Stimulated activated CD8-positive, alpha-beta memory T cell treated with anti-CD3 and anti-CD28 coated beads, Interleukin-15, amount 100 ng/mL, for 4 hours (primary cell): ENCODE results near the gene MYO1C.
"Not testable (repeated sequence)": the region's sequence is repeated elsewhere in the genome, so short reads cannot be mapped to it uniquely, and the experiment has no call there.

Experiments
- DNase-seq, 2 donors: peaks; one replicate each; pipeline ENCODE4 v3.0.0-alpha.2; 2020; ENCODE audit warnings: low read depth in 2 of 2

Gene MYO1C

DNA sequence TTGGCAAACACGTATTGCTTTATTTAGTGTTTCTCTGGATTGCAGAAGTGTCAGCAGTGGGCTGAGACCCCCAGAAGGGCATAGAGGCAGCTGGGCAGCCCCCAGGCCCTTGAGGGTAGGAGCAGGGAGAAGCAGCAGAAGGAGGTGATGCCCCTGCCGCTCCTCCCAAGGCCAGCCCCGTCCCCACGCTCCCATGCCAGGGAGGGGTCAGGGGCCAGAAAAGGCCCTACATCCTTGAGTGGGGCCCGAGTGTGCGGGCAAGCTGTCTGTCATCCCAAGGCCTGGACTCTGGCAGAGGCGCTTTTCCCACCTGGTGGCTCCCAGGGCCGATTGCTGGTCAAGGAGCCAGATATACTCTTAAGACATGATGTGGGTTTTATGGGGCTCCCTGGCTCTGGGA lies 28.3 kb downstream of the MYO1C start:
- no peak for DNase-seq

DNA sequence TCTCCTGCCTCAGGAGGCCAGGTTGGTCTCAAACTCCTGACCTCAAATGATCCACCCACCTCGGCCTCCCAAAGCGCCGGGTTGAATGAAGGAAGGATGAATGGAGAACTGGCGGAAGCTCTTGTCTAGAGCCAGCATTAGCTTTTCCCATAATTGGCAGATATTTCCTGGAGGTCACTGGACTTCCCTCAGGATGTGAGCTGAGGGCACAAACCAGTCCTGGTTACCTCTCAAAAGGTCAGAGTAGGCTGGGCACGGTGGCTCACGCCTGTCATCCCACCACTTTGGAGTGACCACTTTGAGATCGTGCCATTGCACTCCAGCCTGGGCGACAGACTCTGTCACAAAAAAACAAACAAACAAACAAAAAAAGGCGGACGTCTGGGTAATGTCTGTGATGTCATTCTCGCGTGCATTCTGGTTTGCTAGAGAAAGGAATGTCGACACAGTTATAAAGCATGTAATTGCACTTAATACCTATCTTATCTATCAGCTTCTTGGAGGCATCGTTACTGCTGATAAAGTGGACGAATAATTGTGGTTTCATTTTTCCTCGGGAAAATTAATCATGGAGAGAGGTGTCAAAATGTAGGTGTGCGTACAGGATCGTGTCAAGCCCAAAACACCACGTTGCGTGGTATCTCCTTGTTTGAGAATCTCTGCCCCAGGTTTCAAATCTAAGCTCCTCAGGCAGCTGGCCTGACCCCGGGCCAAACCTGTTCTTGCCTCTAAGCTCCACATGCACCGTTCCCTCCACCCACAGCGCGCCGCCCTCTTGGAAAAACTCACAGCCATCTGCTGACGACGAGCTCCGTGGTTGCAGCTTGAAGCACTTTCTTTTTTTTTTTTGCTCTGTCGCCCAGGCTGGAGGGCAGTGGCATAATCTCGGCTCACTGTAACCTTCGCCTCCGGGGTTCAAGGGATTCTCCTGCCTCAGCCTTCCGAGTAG lies 30.0 kb downstream of the MYO1C start:
- no peak for DNase-seq

DNA sequence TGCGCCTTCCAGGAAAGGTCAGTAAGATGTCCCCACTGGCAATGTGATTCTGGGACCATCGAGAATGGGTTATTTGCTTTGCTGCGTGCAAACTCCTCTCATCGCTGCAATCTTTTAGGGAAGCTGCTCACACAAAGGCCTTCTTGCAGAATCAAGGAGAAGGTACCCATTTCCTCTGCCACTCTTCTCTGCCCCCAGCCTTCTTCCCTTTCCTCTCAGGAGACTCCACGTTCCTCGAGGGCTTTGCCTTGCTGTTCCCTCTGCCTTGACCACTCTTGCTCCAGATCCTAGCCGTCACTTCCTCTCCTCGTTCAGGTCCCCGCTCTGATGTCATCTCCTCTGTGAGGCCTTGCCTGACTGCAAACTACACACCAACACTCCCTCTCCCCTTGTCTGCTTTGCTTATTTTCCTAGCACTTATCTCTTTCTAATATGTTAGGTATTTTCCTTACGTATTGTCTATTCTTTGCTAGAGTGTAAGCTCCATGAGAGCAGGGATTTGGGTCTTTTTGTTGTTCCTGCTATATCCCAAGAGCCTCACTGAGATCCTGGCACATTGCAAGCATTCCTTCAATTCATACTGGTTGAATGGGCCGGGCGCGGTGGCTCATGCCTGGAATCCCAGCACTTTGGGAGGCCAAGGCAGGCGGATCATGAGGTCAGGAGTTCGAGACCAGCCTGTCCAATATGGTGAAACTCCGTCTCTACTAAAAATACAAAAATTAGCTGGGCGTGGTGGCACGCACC lies 31.1 kb downstream of the MYO1C start:
- no peak for DNase-seq

DNA sequence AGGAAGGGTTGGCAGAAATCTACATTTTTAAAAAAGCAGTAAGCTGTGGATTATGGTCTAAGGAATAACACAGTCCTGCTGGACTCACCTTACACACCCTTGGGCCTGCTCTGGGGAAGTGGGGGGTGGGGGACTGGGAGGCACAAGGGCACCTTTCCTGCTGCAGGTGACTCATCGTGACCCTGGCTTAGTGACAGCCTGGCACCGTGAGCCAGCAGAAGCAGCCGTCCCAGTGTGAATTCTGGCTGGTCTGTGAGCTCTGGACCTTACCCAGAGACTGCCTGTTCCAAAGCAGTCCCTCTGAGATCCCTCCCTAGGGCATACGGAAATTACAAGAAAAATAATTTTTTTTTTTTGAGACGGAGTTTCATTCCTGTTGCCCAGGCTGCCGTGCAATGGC lies 32.3 kb downstream of the MYO1C start:
- no peak for DNase-seq

DNA sequence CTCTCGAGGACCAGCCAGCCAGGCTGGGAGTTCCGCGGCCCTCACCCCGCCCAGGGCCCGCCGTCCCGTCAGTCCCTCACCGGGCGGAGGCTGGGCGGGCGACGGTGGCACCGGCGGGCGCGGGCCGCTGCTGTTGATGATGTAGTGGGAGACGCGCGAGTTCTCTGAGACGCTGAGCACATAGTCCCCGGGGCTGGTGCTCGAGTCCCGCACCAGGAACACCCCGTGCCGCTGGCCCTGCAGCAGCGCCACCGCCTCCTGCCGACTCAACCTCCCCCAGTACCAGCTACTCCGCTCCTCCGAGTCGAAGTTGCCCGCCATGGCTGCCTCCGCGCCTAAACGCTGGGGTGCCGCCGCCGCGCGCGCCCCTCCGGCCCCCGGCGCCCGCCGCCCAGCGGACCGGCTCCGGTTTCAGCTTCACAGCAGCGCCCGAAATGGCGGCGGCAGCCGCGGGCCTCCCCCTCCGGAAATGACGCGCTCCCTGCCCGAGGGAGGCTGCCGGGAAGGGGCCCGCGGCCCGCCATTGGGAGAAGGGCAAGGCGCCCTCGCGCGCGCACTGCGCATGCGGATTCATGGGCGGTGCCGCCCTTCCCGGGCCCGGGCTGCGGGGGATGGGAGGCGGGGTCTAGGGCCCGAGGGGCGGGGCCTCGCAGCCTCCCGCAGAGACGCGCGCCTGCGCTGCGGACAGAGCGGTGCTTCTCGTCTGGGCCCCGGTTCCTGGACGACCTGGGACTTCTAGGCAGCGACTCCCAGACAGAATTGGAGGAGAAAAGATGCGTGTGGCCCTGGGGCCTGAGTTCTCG lies 36.5 kb downstream of the MYO1C start, which contains the start of gene CRK:
CRK (minus strand) TSS at position 436 of the 803 bp plus-strand sequence; CDS start at position 321, 115 bp downstream.
- peak; percentile 93 to 99 for DNase-seq

DNA sequence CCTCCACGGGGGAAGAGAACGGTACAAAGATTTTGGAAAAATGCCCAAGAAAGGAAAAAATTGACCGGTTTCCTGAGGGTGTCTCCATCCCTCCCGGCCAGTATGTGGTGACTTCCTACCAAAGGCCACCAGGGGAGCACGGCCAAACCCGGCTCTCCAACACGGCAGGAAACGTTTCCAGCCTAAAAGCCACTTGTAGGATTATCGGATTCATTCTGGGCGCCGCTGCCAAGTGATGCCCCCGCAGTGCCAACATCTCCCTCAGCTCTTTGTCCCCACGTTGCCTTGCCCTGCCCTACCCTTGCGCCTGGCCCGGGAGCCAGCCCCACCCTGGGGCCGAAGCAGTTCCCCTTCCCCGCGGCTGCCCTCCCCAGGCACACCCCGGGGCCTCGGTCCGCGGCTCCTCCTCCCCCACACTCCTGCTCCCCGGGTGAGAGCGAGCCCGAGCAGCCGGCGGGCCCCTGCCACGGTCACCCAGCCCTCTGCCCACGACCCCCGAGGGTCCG lies 37.1 kb downstream of the MYO1C start:
- no peak for DNase-seq

DNA sequence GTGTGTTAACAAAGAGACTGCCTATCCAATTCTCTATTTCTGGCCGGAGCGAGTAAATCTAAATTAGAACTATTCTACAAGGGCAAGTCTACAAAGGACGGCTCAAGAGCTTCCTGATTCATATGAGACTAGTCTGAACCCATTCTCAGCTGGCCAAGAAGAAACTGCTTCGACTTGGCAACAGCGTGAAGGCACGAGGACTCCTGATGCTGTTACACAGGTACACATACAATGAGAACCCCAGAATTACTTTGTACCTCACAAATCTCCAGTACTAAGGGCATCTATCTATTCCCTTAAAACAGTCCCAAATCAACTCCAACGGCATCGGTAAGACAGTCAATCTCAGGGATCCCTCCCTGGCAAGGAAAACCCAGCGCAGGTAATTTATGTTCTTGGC lies 37.9 kb downstream of the MYO1C start:
- no peak for DNase-seq

DNA sequence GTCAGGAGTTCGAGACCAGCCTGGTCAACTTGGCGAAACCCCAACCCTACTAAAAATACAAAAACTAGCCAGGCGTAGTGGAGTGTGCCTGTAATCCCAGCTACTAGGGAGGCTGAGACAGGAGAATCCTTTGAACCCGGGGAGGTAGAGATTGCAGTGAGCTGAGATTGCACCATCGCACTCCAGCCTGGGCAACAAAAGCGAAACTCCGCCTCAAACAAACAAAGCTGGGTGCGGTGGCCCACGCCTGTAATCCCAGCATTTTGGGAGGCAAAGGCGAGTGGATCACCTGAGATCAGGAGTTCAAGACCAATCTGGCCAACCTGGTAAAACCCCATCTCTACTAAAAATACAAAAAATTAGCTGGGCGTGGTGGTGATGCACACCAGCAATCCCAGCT lies 38.8 kb downstream of the MYO1C start:
- DNase-seq: not testable (repeated sequence)

DNA sequence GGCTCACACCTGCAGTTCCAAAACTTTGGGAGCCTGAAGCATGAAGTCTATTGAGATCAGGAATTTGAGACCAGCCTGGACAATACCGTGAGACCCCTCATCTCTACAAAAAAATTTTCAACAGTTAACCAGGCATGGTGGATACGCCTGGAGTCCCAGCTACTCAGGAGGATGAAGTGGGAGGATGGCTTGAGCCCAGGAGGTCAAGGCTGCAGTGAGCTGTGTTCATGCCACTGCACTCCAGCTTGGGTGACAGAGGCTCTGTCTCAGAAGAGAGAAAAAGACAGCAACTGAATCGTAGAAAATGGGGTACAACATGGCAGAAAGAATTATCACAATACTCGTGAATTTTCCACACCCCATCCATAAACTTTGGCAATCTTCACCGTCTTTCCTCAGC lies 39.6 kb downstream of the MYO1C start:
- DNase-seq: no peak

DNA sequence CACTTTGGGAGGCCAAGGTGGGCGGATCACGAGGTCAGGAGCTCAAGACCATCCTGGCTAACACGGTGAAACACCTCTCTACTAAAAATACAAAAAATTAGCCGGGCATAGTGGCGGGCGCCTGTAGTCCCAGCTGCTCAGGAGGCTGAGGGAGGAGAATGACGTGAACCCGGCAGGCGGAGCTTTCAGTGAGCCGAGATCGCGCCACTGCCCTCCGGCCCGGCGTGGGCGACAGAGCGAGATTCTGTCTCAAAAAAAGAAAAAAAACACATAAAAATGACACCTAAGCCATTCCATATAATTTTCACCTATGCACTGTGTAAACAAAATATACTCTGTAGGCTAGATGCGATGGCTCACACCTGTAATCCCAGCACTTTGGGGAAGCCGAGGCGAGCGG lies 42.2 kb downstream of the MYO1C start:
- DNase-seq: not testable (repeated sequence)

DNA sequence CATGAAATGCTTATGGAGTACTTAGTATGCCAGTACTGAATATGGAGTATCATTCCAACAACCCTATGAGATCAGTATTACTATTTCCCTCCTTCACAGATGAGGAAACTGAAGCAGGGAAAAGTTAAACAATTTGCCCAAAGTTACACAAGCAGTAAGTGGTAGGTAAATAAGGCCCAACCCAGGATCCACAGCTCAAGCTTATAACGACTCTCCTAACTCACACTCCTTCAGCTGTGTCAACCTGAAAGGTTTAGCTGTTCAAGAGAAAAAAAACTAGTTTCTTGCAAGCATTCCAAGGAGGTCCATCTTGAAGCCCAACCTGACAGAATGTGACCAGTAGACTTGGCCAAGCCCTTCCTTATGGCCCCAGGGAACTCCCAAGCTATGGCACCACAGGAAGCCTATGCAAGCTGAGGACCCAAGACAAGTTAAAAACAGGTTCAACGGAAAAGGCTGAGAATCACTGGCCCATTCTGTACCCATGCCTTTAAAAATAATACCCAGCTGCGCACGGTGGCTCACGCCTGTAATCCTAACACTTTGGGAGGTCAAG lies 43.0 kb downstream of the MYO1C start:
- no peak for DNase-seq

DNA sequence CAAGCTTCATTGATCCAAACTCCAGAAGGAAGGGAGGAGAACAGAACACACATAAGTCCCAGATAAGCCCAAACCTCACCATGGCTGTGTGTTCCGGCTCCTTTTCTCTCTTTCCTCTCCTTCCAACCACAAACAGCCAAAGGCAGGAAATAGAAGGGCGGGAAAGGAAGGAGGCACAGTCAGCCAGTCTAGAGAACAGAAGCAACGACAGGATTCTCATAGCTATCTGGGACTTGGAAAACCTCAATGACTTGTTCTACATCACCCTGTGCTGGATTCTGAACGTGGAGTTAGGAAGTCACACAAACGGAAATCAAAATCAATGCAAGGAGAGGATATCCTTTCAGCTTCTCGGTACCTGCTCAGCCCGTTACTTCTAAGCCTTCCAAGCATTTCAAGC lies 45.4 kb downstream of the MYO1C start:
- DNase-seq: no peak

DNA sequence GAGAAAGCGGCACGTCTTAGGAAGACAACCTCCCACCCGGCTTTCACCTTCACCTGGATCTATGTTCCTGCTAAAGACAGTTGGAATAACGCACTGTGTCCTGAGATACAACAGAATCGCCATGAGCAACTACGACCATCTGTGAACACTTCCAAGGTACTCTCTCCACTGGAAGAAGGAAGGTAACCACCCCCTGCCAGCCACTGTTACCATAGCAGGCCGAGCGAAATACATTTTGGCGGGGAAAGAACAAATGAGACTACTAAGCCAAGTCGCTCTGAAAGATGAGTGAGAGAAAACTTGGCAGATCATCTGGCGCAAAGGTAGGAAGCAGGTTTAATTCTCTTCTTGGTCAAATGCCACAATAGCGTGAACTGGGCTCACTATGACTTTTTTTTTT lies 46.3 kb downstream of the MYO1C start:
- no peak for DNase-seq

DNA sequence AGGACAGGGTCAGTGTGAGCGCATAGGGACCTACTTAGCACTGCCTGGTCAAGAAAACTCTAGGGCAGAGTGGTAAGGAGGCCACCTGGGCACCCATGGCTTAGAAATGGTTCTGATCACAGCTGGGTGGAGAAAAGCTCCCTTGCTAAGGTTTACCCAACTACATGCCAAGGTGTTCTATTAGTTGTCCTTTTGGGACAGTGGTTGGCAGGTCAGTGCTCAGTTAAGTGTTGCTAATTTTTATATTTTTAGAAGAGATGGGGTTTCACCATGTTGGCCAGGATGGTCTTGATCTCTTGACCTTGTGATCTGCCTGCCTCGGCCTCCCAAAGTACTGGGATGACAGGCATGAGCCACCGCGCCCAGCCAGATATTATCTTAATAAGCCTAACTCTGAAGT lies 46.8 kb downstream of the MYO1C start:
- DNase-seq: not testable (repeated sequence)

DNA sequence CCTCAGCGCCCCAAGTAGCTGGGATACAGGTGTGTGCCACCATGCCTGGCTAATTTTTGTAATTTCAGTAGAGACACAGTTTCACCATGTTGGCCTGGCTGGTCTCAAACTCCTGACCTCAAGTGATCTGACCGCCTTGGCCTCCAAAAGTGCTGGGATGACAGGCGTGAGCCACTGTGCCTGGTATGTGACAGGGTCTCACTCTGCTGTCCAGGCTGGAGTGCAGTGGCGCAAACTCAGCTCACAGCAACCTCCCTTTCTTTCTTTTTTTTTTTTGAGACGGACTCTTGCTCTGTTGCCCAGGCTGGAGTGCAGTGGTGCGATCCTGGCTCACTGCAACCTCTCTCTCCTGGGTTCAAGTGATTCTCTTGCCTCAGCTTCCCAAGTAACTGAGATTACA lies 49.8 kb downstream of the MYO1C start:
- not testable (repeated sequence) for DNase-seq

DNA sequence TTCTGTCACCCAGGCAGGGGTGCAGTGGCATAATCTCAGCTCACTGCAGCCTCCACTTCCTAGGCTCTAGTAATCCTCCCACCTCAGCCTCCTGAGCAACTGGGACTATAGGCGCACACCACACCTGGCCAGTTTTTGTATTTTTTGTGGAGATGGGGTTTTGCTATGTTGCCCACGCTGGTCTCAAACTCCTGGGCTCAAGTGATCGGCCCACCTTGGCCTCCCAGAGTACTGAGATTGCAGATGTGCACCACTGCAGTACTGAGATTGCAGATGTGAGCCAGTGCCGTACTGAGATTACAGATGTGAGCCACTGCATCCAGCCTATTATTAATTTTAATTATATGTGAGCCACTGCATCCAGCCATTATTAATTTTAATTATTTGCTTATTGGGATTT lies 50.3 kb downstream of the MYO1C start:
- DNase-seq: no peak

DNA sequence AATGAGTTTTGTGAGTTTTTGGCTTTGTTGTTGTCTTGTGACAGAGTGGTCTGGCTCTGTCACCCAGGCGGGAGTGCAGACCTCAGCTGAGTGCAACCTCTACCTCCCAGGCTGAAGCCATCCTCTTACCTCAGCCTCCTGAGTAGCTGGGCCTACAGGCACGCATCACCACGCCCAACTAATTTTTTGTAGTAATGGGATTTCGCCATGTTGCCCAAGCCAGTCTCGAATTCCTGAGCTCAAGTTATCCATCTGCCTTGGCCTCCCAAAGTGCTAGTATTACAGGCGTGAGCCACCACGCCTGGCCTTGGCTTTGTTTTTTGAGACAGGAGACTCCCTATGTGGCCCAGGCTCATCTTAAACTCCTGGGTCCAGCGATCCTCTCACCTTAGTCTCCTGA lies 51.6 kb downstream of the MYO1C start:
- DNase-seq: no peak

DNA sequence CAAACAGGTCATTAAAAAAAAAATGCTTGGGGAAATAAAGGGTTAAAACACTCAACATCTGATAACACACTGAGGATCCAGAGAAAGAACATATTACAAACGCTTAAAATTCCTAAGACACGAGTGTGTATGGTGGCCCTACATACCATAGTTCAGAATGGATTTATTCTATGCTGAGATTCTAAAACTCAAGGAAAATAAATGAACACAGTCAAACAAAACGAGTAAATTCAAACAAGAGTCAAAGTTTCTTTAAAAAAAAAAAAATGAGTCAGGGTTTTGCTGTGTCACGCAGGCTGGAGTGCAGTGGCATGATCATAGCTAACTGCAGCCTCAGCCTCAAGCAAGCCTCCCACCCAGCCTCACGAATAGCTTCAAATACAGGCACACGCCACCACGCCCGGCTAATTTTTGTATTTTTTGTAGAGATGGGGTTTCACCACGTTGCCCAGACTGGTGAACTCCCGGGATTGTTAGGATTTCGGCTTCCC lies 53.8 kb downstream of the MYO1C start:
- DNase-seq: no peak

DNA sequence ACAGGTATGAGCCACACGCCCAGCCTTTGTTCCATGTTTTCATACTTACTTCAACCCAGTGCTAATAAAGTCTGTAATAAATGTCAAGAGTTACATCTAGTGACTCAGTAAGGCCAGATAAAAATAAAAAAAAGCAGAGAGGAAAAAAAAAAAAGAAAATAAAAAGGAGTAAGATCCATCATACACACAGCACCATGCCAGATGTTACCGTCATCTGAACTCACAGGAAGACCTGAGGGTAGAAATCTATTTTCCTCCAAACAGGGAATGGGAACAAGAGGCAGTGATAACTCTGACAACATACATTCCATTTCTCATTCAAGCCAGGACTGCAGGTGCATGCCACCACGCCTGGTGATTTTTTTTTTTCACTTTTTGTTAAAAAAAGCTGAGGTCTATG lies 57.2 kb downstream of the MYO1C start:
- DNase-seq: no peak

DNA sequence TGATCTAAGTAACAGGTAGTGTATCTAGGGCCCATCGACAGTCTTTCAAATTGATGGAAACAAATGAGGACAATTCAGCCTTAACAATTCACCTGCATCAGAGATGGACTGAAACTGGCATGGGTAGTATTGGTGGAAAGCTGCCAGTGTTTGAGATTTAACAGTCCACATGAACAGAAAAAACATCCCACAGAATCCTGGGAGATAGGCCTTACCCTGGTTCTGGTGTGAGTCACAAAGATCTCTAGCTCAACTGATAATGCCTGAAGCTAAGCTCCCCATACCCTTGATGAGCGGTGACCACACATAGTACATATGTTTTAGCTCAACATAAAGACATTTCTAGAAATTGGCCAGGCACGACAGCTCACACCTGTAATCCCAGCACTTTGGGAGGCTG lies 58.3 kb downstream of the MYO1C start:
- DNase-seq: no peak

DNA sequence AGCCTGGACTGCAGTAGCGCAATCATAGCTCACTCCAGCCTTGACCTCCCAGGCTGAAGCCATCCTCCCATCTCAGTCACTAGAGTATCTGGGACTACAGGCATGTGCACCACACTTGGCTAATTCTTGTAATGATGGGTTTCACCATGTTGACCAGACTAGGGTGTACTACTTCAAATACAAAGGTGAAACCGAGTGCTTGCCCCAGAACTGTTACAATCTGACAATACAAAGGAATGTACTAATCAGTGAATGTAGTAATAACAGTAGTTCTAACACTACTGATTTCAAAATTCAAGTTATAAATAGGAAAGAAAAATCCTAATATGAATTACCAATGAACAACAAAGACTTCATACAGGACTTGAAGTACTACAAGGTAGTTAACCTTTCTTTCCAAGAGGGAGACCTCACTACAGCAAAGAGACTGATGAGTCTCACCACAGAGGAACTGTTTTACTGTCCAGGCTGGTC lies 60.8 kb downstream of the MYO1C start:
- DNase-seq: no peak
